Activated naive CD8-positive, alpha-beta T cell (primary cell): Measurements from ENCODE around the gene PDE6G.

Experiments
- H3K27ac Mint-ChIP-seq: one replicate; pipeline ENCODE4 v1.8.0; 2021; ENCODE audit warnings: mixed read lengths
- H3K27me3 Mint-ChIP-seq: one replicate; pipeline ENCODE4 v1.8.0; 2021; ENCODE audit warnings: mixed read lengths
- H3K36me3 Mint-ChIP-seq: one replicate; pipeline ENCODE4 v1.8.0; 2021; ENCODE audit warnings: mixed read lengths
- H3K4me1 Mint-ChIP-seq: one replicate; pipeline ENCODE4 v1.8.0; 2021; ENCODE audit warnings: low read depth, mixed read lengths
- H3K4me3 Mint-ChIP-seq: one replicate; pipeline ENCODE4 v1.8.0; 2021; ENCODE audit warnings: mild to moderate bottlenecking, mixed read lengths
- H3K9me3 Mint-ChIP-seq: one replicate; pipeline ENCODE4 v1.8.0; 2021; ENCODE audit warnings: low read depth, mixed read lengths

The PDE6G gene

DNA sequence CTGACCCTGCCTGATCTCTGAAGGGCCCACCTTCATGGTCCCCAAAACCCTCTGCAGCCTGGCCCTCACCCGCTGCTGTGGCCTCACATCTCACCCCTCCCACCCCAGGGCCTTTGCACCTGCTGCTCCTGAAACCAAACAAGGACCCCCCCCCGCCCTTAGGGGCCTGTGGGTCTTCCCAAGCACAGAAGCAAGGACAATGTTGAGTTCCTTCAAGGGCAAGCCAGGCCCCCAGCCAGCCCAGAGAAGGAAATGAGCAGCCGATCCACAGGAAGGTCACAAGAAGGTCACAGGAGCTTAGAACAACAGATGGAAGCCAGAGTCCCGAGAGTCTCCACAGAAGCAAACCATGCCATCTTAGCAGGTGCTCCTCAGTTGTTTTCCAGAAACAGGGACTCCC lies 493 bp upstream of the PDE6G start:
- Mint-ChIP-seq H3K4me3 (no peak overlapping the region), H3K4me1 (peaks cover 5% of the 10 kb centered on the region), H3K36me3 (no peaks in the 10 kb centered on the region), H3K27ac (no peak overlapping the region), H3K9me3 (no peaks in the 10 kb centered on the region), H3K27me3 (peaks cover 1% of the 10 kb centered on the region)

DNA sequence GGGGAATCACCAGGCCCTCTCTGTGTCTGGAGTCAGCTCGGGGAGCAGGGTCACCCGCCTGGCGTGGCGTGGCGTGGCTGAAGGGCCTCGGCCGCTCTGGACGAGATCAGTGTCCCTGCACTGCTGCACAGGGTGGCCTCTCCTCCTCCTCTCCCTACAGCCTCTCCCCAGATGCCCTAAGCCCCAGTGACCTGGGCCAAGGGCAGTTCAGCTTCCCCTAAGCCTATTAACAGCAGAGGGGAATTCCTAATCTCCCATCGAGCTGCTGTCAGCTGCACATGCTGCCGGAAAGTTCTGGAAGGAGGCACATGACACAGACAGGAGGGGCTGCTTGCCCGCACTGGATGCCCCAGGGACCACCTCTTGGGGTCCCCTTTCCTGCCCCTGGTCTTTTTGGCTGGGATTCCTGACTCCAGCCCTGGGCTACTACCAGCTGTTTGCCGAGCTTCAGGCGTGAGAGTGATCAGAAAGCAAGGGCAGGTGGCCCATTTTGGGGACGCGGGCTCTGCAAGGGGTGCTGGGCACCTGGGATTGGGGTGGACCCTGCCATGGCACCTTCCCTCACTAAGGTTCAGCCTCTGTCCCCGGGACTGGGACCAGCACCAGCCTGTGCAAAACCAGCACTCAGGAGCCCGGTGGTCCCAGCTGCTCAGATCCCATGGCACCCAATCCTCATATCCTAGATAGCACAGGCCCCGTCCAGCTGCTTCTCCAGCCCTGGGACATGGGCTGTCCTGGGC lies 794 bp downstream of the PDE6G start:
- no peak overlapping the region for H3K4me3 Mint-ChIP-seq
- H3K36me3 Mint-ChIP-seq = no peaks in the 10 kb centered on the region
- no peak overlapping the region for H3K27ac Mint-ChIP-seq
- peaks cover 3% of the 10 kb centered on the region for H3K27me3 Mint-ChIP-seq
- peaks cover 7% of the 10 kb centered on the region for H3K4me1 Mint-ChIP-seq
- no peaks in the 10 kb centered on the region for H3K9me3 Mint-ChIP-seq

DNA sequence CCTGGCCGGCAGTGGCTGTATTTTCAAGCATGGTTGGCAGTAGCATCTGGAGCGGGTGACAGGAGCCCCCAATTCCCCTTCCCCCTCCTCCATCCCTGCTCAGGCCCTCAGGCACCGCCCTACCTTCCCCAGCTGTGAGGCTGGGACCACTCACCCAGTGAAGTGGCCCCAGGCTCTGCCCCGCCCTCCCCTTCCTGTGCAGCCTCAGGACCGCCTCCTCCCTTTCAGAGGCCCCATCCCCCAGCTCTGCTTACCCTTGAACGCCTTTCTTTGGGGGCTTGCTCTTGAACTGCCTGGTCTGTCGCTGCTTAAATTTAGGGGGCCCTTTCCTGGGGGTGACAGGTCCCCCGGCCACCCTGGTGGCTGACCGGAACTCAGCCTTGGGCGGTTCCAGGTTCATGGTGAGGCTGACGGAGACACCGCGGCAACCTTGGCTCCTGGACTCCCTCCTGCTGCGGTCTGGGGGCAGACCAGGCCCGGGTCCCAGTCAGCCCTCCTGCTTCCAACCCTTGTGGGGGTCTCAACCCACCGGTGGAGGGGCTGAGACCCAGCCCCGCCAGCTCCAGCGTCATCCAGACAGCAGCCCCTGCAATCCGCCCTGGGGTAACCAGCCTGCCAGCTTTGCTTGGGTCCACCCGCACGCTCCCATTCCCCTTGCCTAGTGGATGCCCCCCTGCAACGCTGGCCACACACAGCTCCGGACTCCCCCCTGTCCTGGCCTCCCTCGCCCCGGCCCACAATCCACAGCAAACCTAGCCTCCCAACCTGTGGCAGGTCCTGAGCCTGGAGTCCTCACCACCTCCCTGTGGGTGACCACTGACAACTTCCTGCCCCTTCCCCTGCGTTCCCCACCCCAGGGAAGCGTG lies 3.2 kb downstream of the PDE6G start:
- Mint-ChIP-seq H3K27ac (no peak overlapping the region), H3K9me3 (no peaks in the 10 kb centered on the region), H3K27me3 (peaks cover 8% of the 10 kb centered on the region), H3K4me3 (peak overlapping the region; percentile 79), H3K36me3 (no peaks in the 10 kb centered on the region), H3K4me1 (peaks cover 7% of the 10 kb centered on the region)

GRCh38 chr17:81651692-81652091 lies 4.7 kb downstream of the PDE6G start:
- H3K9me3 Mint-ChIP-seq = no peaks in the 10 kb centered on the region
- H3K4me1 Mint-ChIP-seq = peaks cover 7% of the 10 kb centered on the region
- no peaks in the 10 kb centered on the region for H3K36me3 Mint-ChIP-seq
- peak overlapping the region; percentile 6 for H3K4me3 Mint-ChIP-seq
- H3K27me3 Mint-ChIP-seq = peaks cover 11% of the 10 kb centered on the region
- no peak overlapping the region for H3K27ac Mint-ChIP-seq

- Mint-ChIP-seq H3K27ac (no peak overlapping the region), H3K4me1 (peaks cover 7% of the 10 kb centered on the region), H3K9me3 (no peaks in the 10 kb centered on the region), H3K4me3 (no peak overlapping the region), H3K27me3 (peaks cover 11% of the 10 kb centered on the region), H3K36me3 (no peaks in the 10 kb centered on the region)
These were observed 5.4 kb downstream of the PDE6G start for GRCh38 chr17:81650951-81651350.

DNA sequence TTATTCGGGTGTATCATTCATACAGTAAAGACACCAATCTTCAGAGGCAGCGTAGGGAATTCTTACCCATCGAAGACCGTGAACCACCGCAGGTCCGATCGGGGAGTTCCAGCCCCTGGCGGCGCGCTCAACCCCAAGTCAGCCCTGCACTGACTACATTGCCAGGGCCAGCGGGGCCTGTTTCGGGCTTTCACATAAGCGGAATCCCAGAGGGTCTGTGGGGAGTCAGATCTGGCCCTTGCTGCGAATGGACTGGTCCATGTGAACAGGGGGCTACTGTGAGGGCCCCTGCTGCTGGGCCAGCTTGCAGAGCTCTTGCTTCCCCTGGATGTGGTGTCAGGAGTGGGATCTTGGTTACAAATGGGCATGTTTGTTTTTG lies 7.6 kb downstream of the PDE6G start:
- H3K27me3 Mint-ChIP-seq = peaks cover 11% of the 10 kb centered on the region
- H3K4me1 Mint-ChIP-seq = peaks cover 7% of the 10 kb centered on the region
- H3K9me3 Mint-ChIP-seq = no peaks in the 10 kb centered on the region
- no peak overlapping the region for H3K27ac Mint-ChIP-seq
- H3K4me3 Mint-ChIP-seq = no peak overlapping the region
- H3K36me3 Mint-ChIP-seq = no peaks in the 10 kb centered on the region

DNA sequence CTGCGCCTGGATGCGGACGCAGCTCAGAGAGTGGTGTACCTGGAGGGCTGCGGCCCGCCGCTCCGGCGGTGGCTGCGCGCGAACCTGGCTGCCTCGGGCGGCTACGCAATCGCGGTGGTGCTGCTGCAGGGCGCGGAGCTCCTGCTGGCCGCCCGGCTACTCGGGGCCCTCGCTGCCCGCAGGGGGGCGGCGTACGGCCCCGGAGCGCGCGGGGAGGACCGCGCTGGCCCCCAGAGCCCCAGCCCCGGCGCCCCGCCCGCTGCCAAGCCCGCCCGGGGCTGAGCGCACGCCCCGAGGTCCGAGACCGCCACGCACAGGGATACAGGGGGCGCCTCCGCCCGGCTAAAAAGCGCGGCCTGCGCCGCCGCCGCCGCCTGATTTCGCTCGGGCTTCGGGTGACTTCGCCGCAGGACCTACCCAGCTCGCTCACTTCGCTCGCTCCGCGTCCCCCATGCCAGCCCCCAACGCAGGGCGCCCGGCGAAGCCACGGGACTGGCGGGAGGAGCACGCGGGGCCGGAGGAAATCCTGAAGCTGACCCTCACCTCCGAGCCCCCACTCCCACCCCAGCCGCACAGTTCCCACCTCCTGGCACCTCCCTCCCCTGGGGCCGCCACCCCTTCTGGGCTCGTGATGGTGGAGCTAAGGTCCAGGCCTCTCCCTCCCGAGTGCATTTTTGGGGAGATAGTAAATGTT lies 8.2 kb downstream of the PDE6G start:
- H3K4me3 Mint-ChIP-seq = no peak overlapping the region
- H3K27ac Mint-ChIP-seq = no peak overlapping the region
- no peaks in the 10 kb centered on the region for H3K9me3 Mint-ChIP-seq
- H3K4me1 Mint-ChIP-seq = peaks cover 3% of the 10 kb centered on the region
- H3K27me3 Mint-ChIP-seq = peaks cover 11% of the 10 kb centered on the region
- no peaks in the 10 kb centered on the region for H3K36me3 Mint-ChIP-seq

DNA sequence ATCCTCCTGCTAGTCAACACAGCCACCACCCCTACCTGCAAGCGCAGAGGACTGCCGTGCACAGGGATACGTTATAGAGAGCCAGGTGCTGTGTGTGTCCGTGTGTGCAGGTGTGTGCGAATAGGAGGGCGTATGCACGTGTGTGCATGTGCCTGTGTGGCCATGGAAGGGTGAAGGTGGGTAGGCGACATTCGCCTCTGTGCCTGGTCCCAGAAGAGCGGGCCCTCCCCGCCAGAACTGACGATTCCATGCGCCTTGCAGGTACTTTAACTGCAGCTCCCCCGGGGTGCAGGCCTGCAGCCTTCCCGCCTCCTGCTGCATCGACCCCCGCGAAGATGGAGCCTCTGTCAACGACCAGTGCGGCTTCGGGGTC lies 8.7 kb downstream of the PDE6G start:
- H3K4me3 Mint-ChIP-seq = no peak overlapping the region
- H3K27ac Mint-ChIP-seq = no peak overlapping the region
- no peaks in the 10 kb centered on the region for H3K36me3 Mint-ChIP-seq
- no peaks in the 10 kb centered on the region for H3K9me3 Mint-ChIP-seq
- H3K27me3 Mint-ChIP-seq = peaks cover 11% of the 10 kb centered on the region
- peaks cover 3% of the 10 kb centered on the region for H3K4me1 Mint-ChIP-seq

DNA sequence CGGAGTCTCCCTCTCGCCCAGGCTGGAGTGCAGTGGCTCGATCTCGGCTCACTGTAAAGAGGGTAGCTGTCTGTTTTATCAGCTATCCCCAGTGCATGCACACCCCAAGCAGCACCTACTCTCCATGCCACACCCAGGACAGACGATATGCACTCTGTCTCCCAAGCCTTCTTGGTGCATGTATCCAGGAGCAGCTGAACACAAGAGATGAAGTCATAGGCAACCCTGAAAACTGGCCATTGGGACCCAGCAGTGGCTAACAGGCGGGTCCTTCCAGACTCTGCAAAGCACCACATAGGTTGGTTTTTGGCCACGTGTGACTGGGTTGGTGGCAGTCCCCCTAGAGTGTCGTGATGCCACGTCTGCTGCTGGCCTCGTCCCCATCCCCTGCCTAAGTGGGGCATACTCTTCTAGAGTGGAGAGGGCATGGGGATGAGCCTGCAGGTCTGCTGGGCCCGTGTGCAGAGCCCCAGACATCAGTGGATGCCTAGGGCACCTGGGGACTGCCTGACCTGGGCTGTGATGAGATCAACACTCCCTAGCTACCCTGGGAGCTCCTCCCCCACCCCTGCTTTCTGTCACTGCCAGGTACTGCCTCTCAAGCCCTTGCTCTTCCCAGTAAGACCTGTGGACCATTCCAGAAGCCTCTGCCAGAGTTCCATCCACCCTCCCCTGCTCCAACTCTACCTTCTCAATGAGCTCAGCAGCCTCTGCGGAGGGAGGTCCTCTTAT lies 9.3 kb downstream of the PDE6G start:
- H3K4me1 Mint-ChIP-seq = peaks cover 3% of the 10 kb centered on the region
- no peak overlapping the region for H3K4me3 Mint-ChIP-seq

GRCh38 chr17:81644976-81645952 lies 11.1 kb downstream of the PDE6G start:
- H3K36me3 Mint-ChIP-seq = no peaks in the 10 kb centered on the region
- no peak overlapping the region for H3K4me3 Mint-ChIP-seq
- no peaks in the 10 kb centered on the region for H3K9me3 Mint-ChIP-seq
- peaks cover 8% of the 10 kb centered on the region for H3K27me3 Mint-ChIP-seq
- H3K27ac Mint-ChIP-seq = no peak overlapping the region
- no peaks in the 10 kb centered on the region for H3K4me1 Mint-ChIP-seq

More for the DNA sequence above, 9.3 kb downstream of the PDE6G start:
- Mint-ChIP-seq H3K36me3 (no peaks in the 10 kb centered on the region), H3K9me3 (no peaks in the 10 kb centered on the region), H3K27ac (no peak overlapping the region), H3K27me3 (peaks cover 11% of the 10 kb centered on the region)

- no peaks in the 10 kb centered on the region for H3K4me1 Mint-ChIP-seq
- peaks cover 8% of the 10 kb centered on the region for H3K27me3 Mint-ChIP-seq
- H3K9me3 Mint-ChIP-seq = no peaks in the 10 kb centered on the region
- no peak overlapping the region for H3K27ac Mint-ChIP-seq
- no peak overlapping the region for H3K4me3 Mint-ChIP-seq
- no peaks in the 10 kb centered on the region for H3K36me3 Mint-ChIP-seq
These were observed 11.8 kb downstream of the PDE6G start for GRCh38 chr17:81644496-81644895.

- H3K27ac Mint-ChIP-seq = no peak overlapping the region
- H3K36me3 Mint-ChIP-seq = no peaks in the 10 kb centered on the region
- peaks cover 2% of the 10 kb centered on the region for H3K4me1 Mint-ChIP-seq
- no peaks in the 10 kb centered on the region for H3K27me3 Mint-ChIP-seq
- H3K9me3 Mint-ChIP-seq = no peaks in the 10 kb centered on the region
- H3K4me3 Mint-ChIP-seq = no peak overlapping the region
These were observed 14.4 kb downstream of the PDE6G start for GRCh38 chr17:81641825-81642489.

DNA sequence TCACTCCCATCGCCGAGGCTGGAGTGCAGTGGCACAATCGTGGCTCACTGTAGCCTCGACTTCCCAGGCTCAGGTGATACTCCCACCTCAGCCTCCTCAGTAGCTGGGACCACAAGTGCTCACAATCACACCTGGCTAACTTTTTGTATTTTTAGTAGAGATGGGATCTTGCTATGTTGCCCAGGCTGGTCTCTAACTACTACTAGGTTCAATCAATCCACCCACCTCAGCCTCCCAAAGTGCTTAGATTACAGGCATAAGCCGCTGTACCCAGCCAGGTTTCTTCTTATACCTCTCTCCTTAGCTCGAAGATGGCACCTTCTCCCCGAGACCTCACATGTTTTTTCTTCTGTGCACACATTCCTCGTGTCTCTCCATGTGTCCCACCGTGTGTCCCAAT lies 16.3 kb downstream of the PDE6G start:
- H3K9me3 Mint-ChIP-seq = no peaks in the 10 kb centered on the region
- no peaks in the 10 kb centered on the region for H3K36me3 Mint-ChIP-seq
- H3K4me3 Mint-ChIP-seq = no peak overlapping the region

More for the DNA sequence above, 16.3 kb downstream of the PDE6G start:
- Mint-ChIP-seq H3K4me1 (peaks cover 14% of the 10 kb centered on the region), H3K27me3 (no peaks in the 10 kb centered on the region), H3K27ac (no peak overlapping the region)
